Liver (tissue), 10 donors: ENCODE data around the gene PRDM5. TPM values are rescaled to one million over a fixed set of nuclear protein-coding genes. Genes with fewer than 3 reads are reported as not detected.
"Not testable (repeated sequence)": the region's sequence is repeated elsewhere in the genome, so short reads cannot be mapped to it uniquely, and the experiment has no call there.

ENCODE experiments used
- DNase-seq: peaks from one replicate; pipeline ENCODE4 v3.0.0-alpha.2; 2017; ENCODE audit warnings: low spot score
- H3K27ac ChIP-seq, 2 donors: one replicate each; pipeline ENCODE4 v1.7.0; 2013; ENCODE audit warnings: inconsistent platforms in 2 of 2, low read length in 2 of 2, control low read depth in 1 of 2, low read depth in 1 of 2, mild to moderate bottlenecking in 1 of 2
- H3K27me3 ChIP-seq, 4 donors: one replicate each; pipeline versions ENCODE4 v1.6.1 to v1.7.0; 2013; ENCODE audit warnings: low read length in 3 of 4, inconsistent platforms in 1 of 4, mild to moderate bottlenecking in 1 of 4, moderate library complexity in 1 of 4; ENCODE audit not compliant: control insufficient read depth in 4 of 4, insufficient read depth in 4 of 4
- H3K36me3 ChIP-seq, 4 donors: one replicate each; pipeline versions ENCODE4 v1.6.1 to v1.7.0; 2013; ENCODE audit warnings: low read length in 3 of 4, mild to moderate bottlenecking in 3 of 4, low read depth in 1 of 4, moderate library complexity in 1 of 4; ENCODE audit not compliant: control insufficient read depth in 4 of 4, insufficient read depth in 3 of 4
- H3K4me1 ChIP-seq, 4 donors: one replicate each; pipeline versions ENCODE4 v1.6.1 to v1.7.0; 2013; ENCODE audit warnings: low read length in 3 of 4, mild to moderate bottlenecking in 3 of 4, moderate library complexity in 1 of 4; ENCODE audit not compliant: control insufficient read depth in 4 of 4, insufficient read depth in 4 of 4
- H3K4me3 ChIP-seq, 3 donors: one replicate each; pipeline versions ENCODE4 v1.6.1 to v1.7.0; 2013; ENCODE audit warnings: low read length in 3 of 3, control low read depth in 1 of 3, low read depth in 1 of 3, mild to moderate bottlenecking in 1 of 3
- H3K9ac ChIP-seq, 2 donors: one replicate each; pipeline ENCODE4 v1.7.0; 2013; ENCODE audit warnings: low read length in 2 of 2, mild to moderate bottlenecking in 2 of 2, moderate library complexity in 2 of 2, control low read depth in 1 of 2, low read depth in 1 of 2
- H3K9me3 ChIP-seq, 4 donors: one replicate each; pipeline versions ENCODE4 v1.6.1 to v1.7.0; 2013; ENCODE audit warnings: low read length in 3 of 4; ENCODE audit not compliant: control insufficient read depth in 4 of 4
- WGBS: extraction: QIAGEN DNeasy Blood & Tissue Kit; methylation state at CpG from one replicate; pipeline ENCODE4 v1.1.7; 2013; 5-methylcytosine and 5-hydroxymethylcytosine counted together
- polyA plus RNA-seq, 2 donors: library from polyadenylated mRNA; stranded (reverse) in 1 of 2; unstranded in 1 of 2; fragments of 200-250 nt in 1 of 2; fragments of >200 nt in 1 of 2; fragmentation: Nextera tagmentation in 1 of 2; extraction: Ambion mirVana in 1 of 2; gene quantifications; one replicate each; pipeline versions ENCODE4 v1.2.1 to v1.2.3, GENCODE V29; 2013 to 2015
- small RNA-seq: library from RNA; depleted of rRNA; stranded (forward); fragments of <200 nt; gene quantifications from one replicate; pipeline ENCODE3, GENCODE V24; 2014
- total RNA-seq, 2 donors: library from RNA; depleted of rRNA; stranded (reverse); fragments of >200 nt; gene quantifications; one replicate each; pipeline ENCODE4 v1.2.3, GENCODE V29; 2014
- donor health status: healthy.
- donor health status: healthy.
- donor health status: healthy.
- donor health status: healthy.
- donor health status: healthy.

PRDM5 gene
- total and polyA plus RNA-seq, 4 donors: 0.17 to 4.0 (median 1.1) TPM

DNA sequence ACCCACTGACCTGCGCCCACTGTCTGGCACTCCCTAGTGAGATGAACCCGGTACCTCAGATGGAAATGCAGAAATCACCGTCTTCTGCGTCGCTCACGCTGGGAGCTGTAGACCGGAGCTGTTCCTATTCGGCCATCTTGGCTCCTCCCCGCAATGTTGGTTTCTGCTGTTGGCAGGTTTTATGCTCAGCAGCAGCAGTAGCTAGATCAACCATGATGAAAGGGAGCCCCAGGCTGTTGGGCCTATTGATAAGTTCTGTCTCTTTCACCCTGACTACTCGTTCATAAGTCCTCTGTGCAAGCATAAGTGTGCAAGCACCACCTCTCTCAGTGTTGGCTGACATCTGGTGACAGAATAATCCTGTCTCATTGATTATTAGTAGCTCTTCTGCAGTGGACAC is 274.2 kb downstream of the PRDM5 start:
- not testable (repeated sequence) for H3K9ac ChIP-seq, H3K9me3 ChIP-seq, H3K4me1 ChIP-seq, H3K36me3 ChIP-seq, H3K4me3 ChIP-seq, H3K27ac ChIP-seq, DNase-seq, H3K27me3 ChIP-seq
- 88% methylated on average over 8 of the region's 10 CpGs for WGBS

Small RNA genes within 50 kb of the gene (small RNA-seq; reads per million reads assigned to genes)
- not detected for gene RNU6-550P

Other genes with a start within 250 kb of the PRDM5 start
- under 1 TPM; 0.05 to 0.17 TPM for gene NDNF, start 149.8 kb upstream of the PRDM5 start, total RNA-seq
- under 1 TPM; 0.10 to 0.37 TPM for gene NDNF, start 149.8 kb upstream of the PRDM5 start, polyA plus RNA-seq
- gene TNIP3, start 241.6 kb upstream of the PRDM5 start, total RNA-seq: under 1 TPM in 1 of 2 donors, not detected in 1; 0.25 TPM
- under 1 TPM in 1 of 2 donors, not detected in 1; 0.02 TPM for gene TNIP3, start 241.6 kb upstream of the PRDM5 start, polyA plus RNA-seq